Measurements from ENCODE around the gene MCCD1. TPM values are rescaled to one million over a fixed set of nuclear protein-coding genes. Genes with fewer than 3 reads are reported as not detected.

Gene MCCD1
- total and polyA plus RNA-seq, 2 experiments from 2014 or later = not detected

- no peak for TF ChIP-seq ZNF114 (CRISPR knock-in tag; IDR thresholded peaks at IDR 0.05)
- no peak for TF ChIP-seq POLR2AphosphoS5 (IDR thresholded peaks at IDR 0.05; ENCODE audit: low read depth)
- TF ChIP-seq ZNF462 (CRISPR knock-in tag; IDR thresholded peaks at IDR 0.05) = no peak
- no peak for TF ChIP-seq JUNB (IDR thresholded peaks at IDR 0.05; ENCODE audit: unreplicated experiment)
- TF ChIP-seq REST (IDR thresholded peaks at IDR 0.05; ENCODE audit: unreplicated experiment) = no peak
- TF ChIP-seq CTCF (conservative IDR thresholded peaks at IDR 0.05; ENCODE audit: low read depth in 2 of 2) = no peak
- TF ChIP-seq NANOG (IDR thresholded peaks at IDR 0.05; ENCODE audit: borderline replicate concordance) = no peak
- no peak for TF ChIP-seq ZNF331 (CRISPR knock-in tag; IDR thresholded peaks at IDR 0.05; ENCODE audit: low read depth)
- no peak for TF ChIP-seq ETS1 (IDR thresholded peaks at IDR 0.05)
- TF ChIP-seq EZH2 (IDR thresholded peaks at IDR 0.05; ENCODE audit: low read depth, unreplicated experiment) = no peak
- no peak for TF ChIP-seq STAT1 (IDR thresholded peaks at IDR 0.05; ENCODE audit: unreplicated experiment)
- no peak for TF ChIP-seq EZH2phosphoT487 (IDR thresholded peaks at IDR 0.05; ENCODE audit: unreplicated experiment)
- TF ChIP-seq CREB1 (CRISPR knock-in tag; IDR thresholded peaks at IDR 0.05; ENCODE audit: low read depth) = no peak
- Histone ChIP-seq H3K79me2 (replicated peaks; ENCODE audit: insufficient read depth) (peaks cover 16% of the 10 kb centered on the region), H3K4me3 (peak overlapping the region; percentile 58), H3K4me1 (ENCODE audit: insufficient read depth) (peaks cover 10% of the 10 kb centered on the region; the same call in 1 of the 2 replicates), H3F3A (replicated peaks; ENCODE audit: low read depth) (0 out of 2 replicates have a peak, but pooled peaks cover 4% of the 10 kb centered on the region), H3K36me3 (ENCODE audit: insufficient read depth) (0 out of 2 replicates have a peak, but pooled peaks cover 8% of the 10 kb centered on the region), H3K9me2 (ENCODE audit: insufficient read depth) (no peaks in the 10 kb centered on the region), H2AFZ (no peak overlapping the region), H3K4me2 (peak overlapping the region; percentile 72), H3K27ac (ENCODE audit: low read depth) (peak overlapping the region; percentile 46), H4K20me1 (replicated peaks; ENCODE audit: insufficient read depth) (no peaks in the 10 kb centered on the region), H3K27me3 (ENCODE audit: insufficient read depth) (no peaks in the 10 kb centered on the region)
- H3K27me3 Mint-ChIP-seq (ENCODE audit: insufficient read depth, low read depth, poor library complexity) = peaks cover 5% of the 10 kb centered on the region
- ATAC-seq = no peak
- peaks cover 25% of the 10 kb centered on the region for H3K36me3 Mint-ChIP-seq (ENCODE audit: low read depth)
- H3K9me3 Mint-ChIP-seq = no peaks in the 10 kb centered on the region
- DNase-seq (ENCODE audit: low spot score) = peak; percentile 17
- peak overlapping the region; percentile 76 for H3K4me3 Mint-ChIP-seq
- peak overlapping the region; percentile 95 for H3K27ac Mint-ChIP-seq
- peaks cover 18% of the 10 kb centered on the region for H3K4me1 Mint-ChIP-seq
Measured at GRCh38 chr6:31547727-31548543, 19.2 kb downstream of the MCCD1 start.

Measured in GM23338 (cell line).